ENCODE data around the gene P2RX4.

P2RX4 gene

DNA sequence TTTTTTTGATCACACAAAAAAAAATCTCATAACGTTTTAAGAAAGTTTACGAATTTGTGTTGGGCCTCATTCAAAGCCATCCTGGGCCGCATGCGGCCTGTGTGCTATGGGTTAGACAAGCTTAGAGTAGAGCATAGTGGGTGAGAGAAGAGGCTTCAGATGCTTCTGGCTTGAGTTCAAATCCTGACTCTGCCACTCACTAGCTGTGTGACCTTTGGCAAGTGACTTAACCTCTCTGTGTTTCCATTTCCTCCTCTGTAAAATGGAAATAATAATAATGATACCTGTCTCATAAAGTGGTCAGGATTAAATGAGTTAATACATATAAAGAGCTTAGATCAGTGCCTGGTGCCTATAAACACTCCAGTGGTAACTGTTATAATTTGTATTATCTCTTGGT is 6.2 kb downstream of the P2RX4 start:
- Histone ChIP-seq H3K4me1 (ENCODE audit: insufficient read depth, insufficient read length) (peaks cover 4% of the 10 kb centered on the region), H3K36me3 (ENCODE audit: insufficient read depth, insufficient read length, low read length) (peaks cover 35% of the 10 kb centered on the region), H3K9ac (ENCODE audit: insufficient read length, low read depth) (no peak overlapping the region), H3K4me3 (ENCODE audit: insufficient read length, low read depth) (no peak overlapping the region), H3K9me3 (ENCODE audit: insufficient read depth, low read length) (no peaks in the 10 kb centered on the region), H3K27me3 (ENCODE audit: insufficient read depth, insufficient read length) (no peaks in the 10 kb centered on the region)
- no peak for DNase-seq (ENCODE audit: low read depth, low spot score)
- no peak for TF ChIP-seq SUZ12 (IDR thresholded peaks at IDR 0.05; ENCODE audit: extremely low read depth, insufficient read depth, insufficient read length)

- DNase-seq (ENCODE audit: low read depth, low spot score) = no peak
- TF ChIP-seq ZNF274 (IDR thresholded peaks at IDR 0.05; ENCODE audit: low read depth, low read length) = no peak
- TF ChIP-seq SUZ12 (IDR thresholded peaks at IDR 0.05; ENCODE audit: extremely low read depth, insufficient read depth, insufficient read length) = no peak
- no peak for TF ChIP-seq YY1 (IDR thresholded peaks at IDR 0.05; ENCODE audit: insufficient read depth, insufficient read length)
- Histone ChIP-seq H3K27me3 (ENCODE audit: insufficient read depth, insufficient read length) (no peaks in the 10 kb centered on the region), H3K4me3 (ENCODE audit: insufficient read length, low read depth) (no peak overlapping the region), H3K9ac (ENCODE audit: insufficient read length, low read depth) (no peak overlapping the region), H3K4me1 (ENCODE audit: insufficient read depth, insufficient read length) (no peaks in the 10 kb centered on the region), H3K9me3 (ENCODE audit: insufficient read depth, low read length) (no peaks in the 10 kb centered on the region), H3K36me3 (ENCODE audit: insufficient read depth, insufficient read length, low read length) (peaks cover 32% of the 10 kb centered on the region)
These were observed 7.1 kb downstream of the P2RX4 start for GRCh38 chr12:121217063-121217462.

DNA sequence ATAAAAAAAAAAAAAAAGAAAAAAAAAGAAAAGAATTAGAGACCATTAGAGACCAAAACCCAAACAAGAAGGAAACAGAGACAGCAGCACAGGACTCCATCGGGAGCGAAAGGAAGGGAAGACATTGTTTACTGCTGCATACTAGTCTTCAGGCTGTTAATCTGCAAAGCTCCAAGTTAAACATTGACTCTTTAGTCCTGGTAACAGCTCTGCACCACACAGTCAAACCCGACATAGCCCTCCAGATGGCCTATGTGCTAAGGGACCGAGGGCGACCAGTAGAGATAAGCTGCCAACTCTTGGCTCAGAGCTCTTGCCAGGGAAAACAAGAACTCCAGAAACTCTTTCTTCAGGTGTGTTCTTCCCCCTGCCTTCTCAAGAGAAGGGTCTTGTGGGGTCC is 7.8 kb downstream of the P2RX4 start:
- no peak for TF ChIP-seq ZNF274 (IDR thresholded peaks at IDR 0.05; ENCODE audit: low read depth, low read length)
- no peak for TF ChIP-seq SUZ12 (IDR thresholded peaks at IDR 0.05; ENCODE audit: extremely low read depth, insufficient read depth, insufficient read length)
- no peak for TF ChIP-seq YY1 (IDR thresholded peaks at IDR 0.05; ENCODE audit: insufficient read depth, insufficient read length)
- Histone ChIP-seq H3K27me3 (ENCODE audit: insufficient read depth, insufficient read length) (no peaks in the 10 kb centered on the region), H3K4me1 (ENCODE audit: insufficient read depth, insufficient read length) (no peaks in the 10 kb centered on the region), H3K4me3 (ENCODE audit: insufficient read length, low read depth) (no peak overlapping the region), H3K9ac (ENCODE audit: insufficient read length, low read depth) (no peak overlapping the region), H3K9me3 (ENCODE audit: insufficient read depth, low read length) (no peaks in the 10 kb centered on the region), H3K36me3 (ENCODE audit: insufficient read depth, insufficient read length, low read length) (peaks cover 34% of the 10 kb centered on the region)
- no peak for DNase-seq (ENCODE audit: low read depth, low spot score)

- DNase-seq (ENCODE audit: low read depth, low spot score) = no peak
- H3K4me1 ChIP-seq (ENCODE audit: insufficient read depth, insufficient read length) = no peaks in the 10 kb centered on the region
- no peaks in the 10 kb centered on the region for H3K27me3 ChIP-seq (ENCODE audit: insufficient read depth, insufficient read length)
- no peak overlapping the region for H3K4me3 ChIP-seq (ENCODE audit: insufficient read length, low read depth)
- no peak overlapping the region for H3K9ac ChIP-seq (ENCODE audit: insufficient read length, low read depth)
- peaks cover 34% of the 10 kb centered on the region for H3K36me3 ChIP-seq (ENCODE audit: insufficient read depth, insufficient read length, low read length)
- H3K9me3 ChIP-seq (ENCODE audit: insufficient read depth, low read length) = no peaks in the 10 kb centered on the region
- TF ChIP-seq ZNF274 (IDR thresholded peaks at IDR 0.05; ENCODE audit: low read depth, low read length) (no peak), YY1 (IDR thresholded peaks at IDR 0.05; ENCODE audit: insufficient read depth, insufficient read length) (no peak), SUZ12 (IDR thresholded peaks at IDR 0.05; ENCODE audit: extremely low read depth, insufficient read depth, insufficient read length) (no peak)
These were observed 8.8 kb downstream of the P2RX4 start for GRCh38 chr12:121218588-121219352.

- peaks cover 36% of the 10 kb centered on the region for H3K36me3 ChIP-seq (ENCODE audit: insufficient read depth, insufficient read length, low read length)
- H3K27me3 ChIP-seq (ENCODE audit: insufficient read depth, insufficient read length) = no peaks in the 10 kb centered on the region
- TF ChIP-seq ZNF274 (IDR thresholded peaks at IDR 0.05; ENCODE audit: low read depth, low read length) (no peak), YY1 (IDR thresholded peaks at IDR 0.05; ENCODE audit: insufficient read depth, insufficient read length) (no peak), SUZ12 (IDR thresholded peaks at IDR 0.05; ENCODE audit: extremely low read depth, insufficient read depth, insufficient read length) (no peak)
- DNase-seq (ENCODE audit: low read depth, low spot score) = no peak
- no peak overlapping the region for H3K9ac ChIP-seq (ENCODE audit: insufficient read length, low read depth)
- H3K4me1 ChIP-seq (ENCODE audit: insufficient read depth, insufficient read length) = no peaks in the 10 kb centered on the region
- no peaks in the 10 kb centered on the region for H3K9me3 ChIP-seq (ENCODE audit: insufficient read depth, low read length)
- no peak overlapping the region for H3K4me3 ChIP-seq (ENCODE audit: insufficient read length, low read depth)
These were observed 9.5 kb downstream of the P2RX4 start for GRCh38 chr12:121219353-121219986.

DNA sequence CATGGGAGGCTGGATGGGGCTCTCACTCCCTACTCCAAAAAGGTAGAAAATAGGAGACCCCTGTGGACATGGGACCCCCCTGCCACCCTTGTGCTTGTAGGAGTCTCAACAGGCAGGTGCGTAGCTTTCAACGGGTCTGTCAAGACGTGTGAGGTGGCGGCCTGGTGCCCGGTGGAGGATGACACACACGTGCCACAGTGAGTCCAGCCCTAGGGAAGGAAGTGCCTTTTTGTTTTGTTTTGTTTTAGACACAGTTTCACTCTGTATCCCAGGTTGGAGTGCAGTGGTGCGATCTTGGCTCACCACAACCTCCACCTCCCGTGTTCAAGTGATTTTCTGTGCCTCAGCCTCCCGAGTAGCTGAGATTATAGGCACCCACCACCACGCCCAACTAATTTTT is 12.9 kb downstream of the P2RX4 start:
- H3K9me3 ChIP-seq (ENCODE audit: insufficient read depth, low read length) = no peaks in the 10 kb centered on the region
- no peak for TF ChIP-seq ZNF274 (IDR thresholded peaks at IDR 0.05; ENCODE audit: low read depth, low read length)
- TF ChIP-seq SUZ12 (IDR thresholded peaks at IDR 0.05; ENCODE audit: extremely low read depth, insufficient read depth, insufficient read length) = no peak
- TF ChIP-seq YY1 (IDR thresholded peaks at IDR 0.05; ENCODE audit: insufficient read depth, insufficient read length) = no peak
- H3K36me3 ChIP-seq (ENCODE audit: insufficient read depth, insufficient read length, low read length) = peaks cover 30% of the 10 kb centered on the region
- no peak overlapping the region for H3K4me3 ChIP-seq (ENCODE audit: insufficient read length, low read depth)
- no peak for DNase-seq (ENCODE audit: low read depth, low spot score)
- H3K9ac ChIP-seq (ENCODE audit: insufficient read length, low read depth) = no peak overlapping the region
- H3K4me1 ChIP-seq (ENCODE audit: insufficient read depth, insufficient read length) = no peaks in the 10 kb centered on the region
- H3K27me3 ChIP-seq (ENCODE audit: insufficient read depth, insufficient read length) = no peaks in the 10 kb centered on the region
